ENCODE results near the gene NFASC.

DNA sequence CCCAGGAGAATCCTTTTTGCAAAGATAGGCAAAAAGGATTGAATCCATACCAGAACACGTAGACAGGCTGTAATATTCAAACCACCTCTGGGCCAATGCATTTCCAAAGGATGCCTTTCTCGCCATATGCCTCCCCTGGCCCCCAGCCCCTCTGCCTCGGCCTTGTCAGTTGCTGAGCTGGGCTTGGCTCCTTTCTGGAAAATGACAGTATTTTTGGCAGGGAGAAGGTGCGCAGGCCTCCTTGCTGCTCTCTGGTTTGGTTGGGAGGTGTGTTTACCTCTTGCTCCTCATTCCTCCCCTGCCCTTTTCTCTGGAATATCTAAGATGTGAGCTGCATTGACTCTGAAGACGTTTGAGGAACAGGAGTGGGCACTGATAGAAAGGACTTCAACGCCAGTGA lies 146.3 kb downstream of the NFASC start:
- TF ChIP-seq, protein P1, sequence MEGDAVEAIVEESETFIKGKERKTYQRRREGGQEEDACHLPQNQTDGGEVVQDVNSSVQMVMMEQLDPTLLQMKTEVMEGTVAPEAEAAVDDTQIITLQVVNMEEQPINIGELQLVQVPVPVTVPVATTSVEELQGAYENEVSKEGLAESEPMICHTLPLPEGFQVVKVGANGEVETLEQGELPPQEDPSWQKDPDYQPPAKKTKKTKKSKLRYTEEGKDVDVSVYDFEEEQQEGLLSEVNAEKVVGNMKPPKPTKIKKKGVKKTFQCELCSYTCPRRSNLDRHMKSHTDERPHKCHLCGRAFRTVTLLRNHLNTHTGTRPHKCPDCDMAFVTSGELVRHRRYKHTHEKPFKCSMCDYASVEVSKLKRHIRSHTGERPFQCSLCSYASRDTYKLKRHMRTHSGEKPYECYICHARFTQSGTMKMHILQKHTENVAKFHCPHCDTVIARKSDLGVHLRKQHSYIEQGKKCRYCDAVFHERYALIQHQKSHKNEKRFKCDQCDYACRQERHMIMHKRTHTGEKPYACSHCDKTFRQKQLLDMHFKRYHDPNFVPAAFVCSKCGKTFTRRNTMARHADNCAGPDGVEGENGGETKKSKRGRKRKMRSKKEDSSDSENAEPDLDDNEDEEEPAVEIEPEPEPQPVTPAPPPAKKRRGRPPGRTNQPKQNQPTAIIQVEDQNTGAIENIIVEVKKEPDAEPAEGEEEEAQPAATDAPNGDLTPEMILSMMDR (IDR thresholded peaks at IDR 0.05): no peak
- TF ChIP-seq POLR2A (IDR thresholded peaks at IDR 0.05): no peak
